T-helper 9 cell (primary cell): Measurements from ENCODE around the gene SRMS.

Source experiments
- DNase-seq: peaks from one replicate; pipeline ENCODE4 v3.0.0-alpha.2; 2020

SRMS gene

GRCh38 chr20:63565021-63565698 is 17.6 kb upstream of the SRMS start:
- no peak for DNase-seq

DNA sequence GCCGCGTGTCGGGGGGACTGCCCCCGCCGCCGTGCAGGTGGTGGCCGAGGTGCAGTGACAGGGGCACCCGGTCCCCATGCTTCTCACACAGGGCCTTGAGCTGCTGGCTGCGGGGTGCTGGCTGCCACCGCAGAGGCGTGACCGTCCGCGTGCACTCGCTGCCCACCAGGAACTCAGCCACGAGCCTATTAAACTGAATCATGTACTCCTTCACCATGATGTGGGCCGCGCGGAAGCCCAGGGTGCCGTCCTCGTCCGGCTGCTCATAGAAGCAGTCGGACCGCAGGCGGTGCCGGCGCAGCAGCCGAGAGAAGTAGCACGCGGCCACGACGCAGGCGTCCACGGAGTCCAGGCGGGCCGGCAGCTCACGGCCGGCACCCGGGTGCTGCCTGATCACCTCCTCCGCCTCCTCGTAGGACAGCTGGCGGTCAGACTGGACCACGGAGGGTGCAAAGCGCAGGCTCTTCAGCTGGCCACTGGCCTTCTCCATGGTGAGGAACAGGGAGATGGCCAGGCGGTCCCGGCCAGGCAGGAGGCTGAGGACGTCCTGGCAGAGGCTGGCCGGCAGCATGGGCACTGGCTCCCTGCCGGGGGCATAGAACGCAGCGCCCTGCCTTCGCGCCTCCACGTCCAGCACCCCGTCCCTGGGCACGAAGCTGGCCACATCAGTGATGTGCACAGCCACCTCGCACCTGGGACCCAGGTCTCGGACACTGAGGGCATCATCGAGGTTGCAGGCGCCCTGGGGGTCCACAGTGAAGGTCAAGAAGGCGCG is 16.7 kb upstream of the SRMS start:
- no peak for DNase-seq

DNA sequence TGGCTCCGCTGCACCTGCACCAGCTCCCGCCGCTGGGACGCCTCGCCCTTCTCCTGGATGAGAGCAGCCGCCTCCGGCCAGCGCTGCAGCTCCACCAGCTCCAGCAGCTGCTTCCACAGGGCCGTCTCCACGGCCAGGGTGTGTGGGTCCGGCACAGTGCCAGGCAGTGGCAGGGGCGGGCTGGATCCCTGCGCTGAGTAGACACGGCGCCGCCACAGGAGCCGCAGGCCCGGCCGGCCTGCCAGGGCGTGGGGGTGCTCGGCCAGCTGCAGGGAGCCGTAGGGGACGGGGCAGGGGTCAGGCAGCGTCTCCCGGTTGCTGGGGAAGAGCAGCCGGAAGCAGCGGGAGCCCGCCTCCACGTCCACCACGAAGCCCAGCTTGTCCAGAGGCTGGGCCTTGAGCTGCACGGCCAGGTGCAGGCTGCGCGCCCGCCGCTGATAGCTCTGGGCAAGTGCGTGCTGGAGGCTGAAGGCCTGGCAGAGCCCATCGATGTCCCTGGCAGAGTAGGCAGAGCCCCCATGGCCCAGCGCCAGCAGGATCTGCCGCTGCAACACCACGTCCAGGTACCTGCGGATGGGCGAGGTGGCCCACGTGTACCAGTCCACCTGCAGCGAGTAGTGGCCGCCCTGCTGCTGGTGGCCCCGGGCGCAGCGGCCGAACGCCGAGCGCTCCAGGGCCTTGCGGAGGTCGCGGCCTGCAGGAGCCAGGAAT is 15.8 kb upstream of the SRMS start:
- no peak for DNase-seq

- DNase-seq = no peak
Measured at GRCh38 chr20:63562461-63563224, 15.1 kb upstream of the SRMS start.

DNA sequence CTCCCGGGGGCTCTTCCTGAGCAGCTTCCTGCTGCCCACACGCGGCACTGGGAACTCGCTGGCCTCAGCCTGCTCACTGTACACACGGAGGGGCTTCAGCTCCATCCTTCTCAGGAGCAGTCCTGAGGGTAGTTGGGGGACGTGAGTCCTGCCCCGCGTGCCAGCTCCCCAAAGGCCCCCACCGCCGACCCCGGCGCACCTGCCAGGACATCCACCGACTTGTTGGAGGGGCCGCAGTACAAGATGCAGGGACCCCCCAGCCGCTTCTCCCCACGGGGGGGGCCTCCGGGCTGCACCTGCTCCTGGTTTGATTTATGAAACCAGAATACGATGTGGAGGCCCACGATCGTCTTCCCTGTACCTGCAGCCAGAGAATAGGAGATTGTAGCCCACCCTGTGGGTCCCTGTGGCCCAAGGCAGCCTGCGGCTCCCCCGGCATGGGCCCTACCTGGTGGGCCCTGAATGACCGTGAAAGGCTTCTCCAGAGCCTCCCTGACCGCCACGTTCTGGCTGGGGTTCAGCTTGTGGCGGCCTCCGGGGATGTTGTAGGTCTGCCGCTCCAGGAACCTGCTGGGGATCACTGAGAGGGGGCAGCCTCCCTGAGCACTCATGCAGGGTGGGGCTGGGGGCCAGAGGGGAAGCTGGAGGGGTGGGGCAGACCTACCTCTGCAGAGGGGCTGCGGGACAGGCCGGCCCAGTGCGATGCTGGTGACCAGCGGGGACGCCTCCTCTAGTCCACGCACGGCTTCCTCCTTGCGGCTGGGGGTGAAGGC is 14.3 kb upstream of the SRMS start:
- no peak for DNase-seq

- no peak for DNase-seq
Measured at GRCh38 chr20:63560856-63561609, 13.5 kb upstream of the SRMS start.

DNA sequence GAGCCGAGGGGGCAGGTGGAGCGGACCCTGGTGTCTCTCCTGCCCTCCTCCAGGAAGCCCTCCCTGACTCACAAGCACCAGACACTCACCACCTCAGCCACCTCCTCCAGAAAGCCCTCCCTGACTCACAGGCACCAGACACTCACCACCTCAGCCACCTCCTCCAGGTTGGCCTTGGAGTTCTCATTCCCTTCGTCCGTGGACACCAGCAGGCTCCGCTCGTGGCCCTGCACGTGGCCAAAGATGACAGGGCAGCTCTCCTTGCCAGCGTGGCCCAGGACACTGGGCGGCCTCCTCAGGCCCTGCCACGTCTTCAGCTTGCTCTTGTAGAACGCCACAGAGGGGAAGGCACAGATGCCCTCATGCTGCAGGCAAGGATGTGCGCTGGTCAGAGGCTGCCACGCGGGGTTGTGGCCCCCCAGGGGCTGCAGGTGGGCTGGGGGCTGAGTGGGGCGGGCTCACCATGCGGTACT is 12.8 kb upstream of the SRMS start:
- no peak for DNase-seq

- DNase-seq = peak; percentile 23
Measured at GRCh38 chr20:63559485-63560332, 12.2 kb upstream of the SRMS start.

- DNase-seq = no peak
Measured at GRCh38 chr20:63558804-63559484, 11.4 kb upstream of the SRMS start.

GRCh38 chr20:63557481-63557891 is 9.9 kb upstream of the SRMS start:
- no peak for DNase-seq

DNA sequence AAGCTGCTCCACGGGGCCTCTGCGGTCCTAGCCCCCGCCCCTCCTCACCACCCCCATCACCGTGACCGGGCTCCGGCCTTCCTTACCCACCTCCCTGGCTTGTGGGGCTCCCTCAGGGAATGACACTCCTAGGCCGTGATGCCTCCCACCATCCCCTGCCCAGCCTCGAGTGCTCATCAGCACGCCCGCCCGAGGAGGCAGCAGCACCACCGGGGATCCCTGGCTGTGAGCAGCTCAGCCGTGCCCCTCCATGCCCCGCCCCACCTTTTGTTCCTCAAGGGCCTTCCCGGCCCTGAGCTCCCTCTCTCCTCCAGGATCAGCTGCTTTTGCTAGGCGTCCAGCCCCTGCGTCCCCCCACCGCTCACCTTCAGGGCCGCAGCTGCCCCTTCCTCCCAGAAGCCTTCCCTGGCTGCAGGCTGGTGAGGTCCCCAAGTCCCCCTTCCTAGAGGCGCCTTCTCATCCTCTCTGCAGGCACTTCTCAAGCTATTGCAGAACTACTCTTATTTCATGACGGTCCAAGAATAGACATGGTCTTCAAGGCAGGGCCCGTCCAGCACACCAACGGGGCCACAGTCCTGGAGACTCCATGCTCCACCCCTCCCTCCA is 9.4 kb upstream of the SRMS start:
- DNase-seq = no peak

DNA sequence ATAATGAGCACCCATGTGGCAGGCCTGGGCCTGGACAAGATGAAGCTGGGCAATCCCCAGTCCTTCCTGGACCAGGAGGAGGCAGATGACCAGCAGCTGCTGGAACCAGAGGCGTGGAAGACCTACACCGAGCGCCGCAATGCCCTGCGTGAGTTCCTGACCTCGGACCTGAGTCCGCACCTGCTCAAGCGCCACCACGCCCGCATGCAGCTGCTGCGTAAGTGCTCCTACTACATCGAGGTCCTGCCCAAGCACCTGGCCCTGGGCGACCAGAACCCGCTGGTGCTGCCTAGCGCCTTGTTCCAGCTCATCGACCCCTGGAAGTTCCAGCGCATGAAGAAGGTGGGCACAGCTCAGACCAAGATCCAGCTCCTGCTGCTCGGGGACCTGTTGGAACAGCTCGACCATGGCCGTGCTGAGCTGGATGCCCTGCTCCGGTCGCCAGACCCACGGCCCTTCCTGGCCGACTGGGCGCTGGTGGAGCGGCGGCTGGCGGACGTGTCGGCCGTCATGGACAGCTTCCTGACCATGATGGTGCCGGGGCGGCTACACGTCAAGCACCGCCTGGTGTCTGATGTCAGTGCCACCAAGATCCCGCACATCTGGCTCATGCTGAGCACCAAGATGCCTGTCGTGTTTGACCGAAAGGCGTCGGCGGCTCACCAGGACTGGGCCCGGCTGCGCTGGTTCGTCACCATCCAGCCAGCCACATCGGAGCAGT is 8.3 kb upstream of the SRMS start:
- DNase-seq = no peak

DNA sequence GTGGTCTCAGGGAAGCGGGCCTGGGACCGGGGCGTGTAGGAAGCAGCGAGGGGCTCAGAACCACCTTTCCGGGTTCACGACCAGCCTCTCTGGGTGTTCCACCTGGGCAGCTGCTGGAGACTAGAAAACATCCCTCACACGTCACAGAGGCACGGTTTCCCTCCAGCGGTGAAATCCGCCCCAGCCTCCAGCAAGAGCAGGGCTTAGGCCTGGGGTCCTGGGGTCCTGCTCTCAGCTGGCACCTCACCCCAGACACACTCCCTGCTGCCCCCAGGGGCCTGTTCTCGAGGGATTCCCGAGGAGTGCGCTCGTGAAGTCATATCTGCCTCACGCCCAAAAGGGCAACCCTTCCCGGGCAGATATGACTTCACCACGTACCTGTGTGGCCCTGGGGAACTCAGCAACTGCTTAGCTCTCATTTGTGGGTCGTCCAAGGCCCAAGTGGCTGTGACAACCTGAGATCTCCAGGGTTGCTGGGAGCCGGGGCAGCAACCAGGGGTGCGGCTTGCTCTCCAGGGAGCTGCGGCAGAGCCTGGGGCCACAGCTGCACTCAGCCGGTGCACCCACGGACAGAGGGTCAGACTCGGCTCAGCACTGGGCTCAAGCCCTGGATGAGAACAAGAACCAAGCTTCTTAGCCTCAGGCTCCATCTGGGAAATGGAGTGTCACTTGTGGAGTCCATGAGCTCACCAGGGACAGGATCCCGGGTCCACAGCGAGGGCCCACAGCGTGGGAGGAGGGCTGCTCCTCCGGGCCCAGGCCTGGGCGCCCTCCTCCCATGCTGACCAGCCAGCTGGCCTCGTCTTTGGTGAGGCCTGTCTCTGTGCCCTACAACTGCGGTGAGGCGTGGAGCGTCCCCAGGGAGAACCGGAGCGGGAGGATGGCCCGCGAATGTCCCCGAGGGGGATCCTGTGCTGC is 7.1 kb upstream of the SRMS start:
- DNase-seq = no peak

- peak; percentile 52 for DNase-seq
Measured at GRCh38 chr20:63553933-63554290, 6.4 kb upstream of the SRMS start, which contains the start of gene FNDC11. FNDC11 (plus strand) TSS chr20:63554159; CDS start chr20:63555664, 1,505 bp downstream.

- peak; percentile 97 for DNase-seq
Measured at GRCh38 chr20:63553251-63553932, 5.8 kb upstream of the SRMS start.

GRCh38 chr20:63552481-63553249 is 5.1 kb upstream of the SRMS start:
- peak; percentile 48 for DNase-seq
